ENCODE data around the gene KCND2. TPM values are rescaled to one million over a fixed set of nuclear protein-coding genes. Genes with fewer than 3 reads are reported as not detected.

KCND2 gene
- not detected for polyA plus RNA-seq (2012; ENCODE audit: insufficient read length, low read depth)

DNA sequence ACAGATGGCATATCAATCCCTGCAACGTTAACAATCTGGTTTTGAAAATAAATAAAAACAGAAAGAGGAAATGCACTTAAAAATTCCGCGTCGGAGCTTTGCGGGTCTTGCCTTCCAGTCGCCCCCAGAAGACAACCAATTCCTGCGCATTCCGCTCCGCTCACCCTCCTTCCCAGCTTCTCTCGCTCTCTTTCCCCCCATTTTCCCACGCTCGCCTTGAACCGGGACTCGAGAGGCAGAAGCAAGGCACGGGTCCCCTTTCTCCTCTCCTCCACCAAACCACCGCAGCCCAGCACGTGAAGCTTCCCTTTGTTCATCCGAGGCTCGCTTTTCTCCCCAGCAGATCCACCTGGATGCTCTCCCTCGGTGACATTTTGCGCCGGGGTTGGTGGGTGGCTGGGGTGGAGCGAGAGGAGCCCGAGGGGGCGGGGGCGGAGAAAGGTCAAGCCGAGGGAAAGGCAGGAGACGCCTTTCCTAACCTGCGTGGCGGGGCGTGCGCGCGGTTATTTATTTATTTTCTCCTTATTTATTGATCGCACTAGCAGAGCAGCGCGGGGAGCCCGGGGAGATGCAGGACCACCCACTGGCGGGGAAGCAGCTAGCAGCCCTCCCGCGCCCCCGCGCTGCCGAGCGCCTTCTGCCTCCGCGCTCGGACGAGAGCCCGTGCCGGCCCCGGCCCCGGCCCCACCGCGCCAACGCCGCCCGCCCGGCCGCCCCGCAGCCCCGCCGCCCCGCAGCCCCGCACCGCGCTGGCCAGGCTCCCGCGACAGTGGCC is at the start of gene KCND2:
Gene KCND2, plus strand, starts transcription at position 475 of the 775 bp plus-strand sequence.
- no peak for TF ChIP-seq FOXP2 (optimal IDR thresholded peaks at IDR 0.05; ENCODE audit: borderline replicate concordance, extremely low read depth, extremely low read length, insufficient read depth)
- TF ChIP-seq SIN3A (IDR thresholded peaks at IDR 0.05; ENCODE audit: borderline replicate concordance, insufficient read depth, low read length) = no peak
- no peak for TF ChIP-seq POLR2AphosphoS5 (IDR thresholded peaks at IDR 0.05; ENCODE audit: low read depth, low read length)
- TF ChIP-seq, protein P1, sequence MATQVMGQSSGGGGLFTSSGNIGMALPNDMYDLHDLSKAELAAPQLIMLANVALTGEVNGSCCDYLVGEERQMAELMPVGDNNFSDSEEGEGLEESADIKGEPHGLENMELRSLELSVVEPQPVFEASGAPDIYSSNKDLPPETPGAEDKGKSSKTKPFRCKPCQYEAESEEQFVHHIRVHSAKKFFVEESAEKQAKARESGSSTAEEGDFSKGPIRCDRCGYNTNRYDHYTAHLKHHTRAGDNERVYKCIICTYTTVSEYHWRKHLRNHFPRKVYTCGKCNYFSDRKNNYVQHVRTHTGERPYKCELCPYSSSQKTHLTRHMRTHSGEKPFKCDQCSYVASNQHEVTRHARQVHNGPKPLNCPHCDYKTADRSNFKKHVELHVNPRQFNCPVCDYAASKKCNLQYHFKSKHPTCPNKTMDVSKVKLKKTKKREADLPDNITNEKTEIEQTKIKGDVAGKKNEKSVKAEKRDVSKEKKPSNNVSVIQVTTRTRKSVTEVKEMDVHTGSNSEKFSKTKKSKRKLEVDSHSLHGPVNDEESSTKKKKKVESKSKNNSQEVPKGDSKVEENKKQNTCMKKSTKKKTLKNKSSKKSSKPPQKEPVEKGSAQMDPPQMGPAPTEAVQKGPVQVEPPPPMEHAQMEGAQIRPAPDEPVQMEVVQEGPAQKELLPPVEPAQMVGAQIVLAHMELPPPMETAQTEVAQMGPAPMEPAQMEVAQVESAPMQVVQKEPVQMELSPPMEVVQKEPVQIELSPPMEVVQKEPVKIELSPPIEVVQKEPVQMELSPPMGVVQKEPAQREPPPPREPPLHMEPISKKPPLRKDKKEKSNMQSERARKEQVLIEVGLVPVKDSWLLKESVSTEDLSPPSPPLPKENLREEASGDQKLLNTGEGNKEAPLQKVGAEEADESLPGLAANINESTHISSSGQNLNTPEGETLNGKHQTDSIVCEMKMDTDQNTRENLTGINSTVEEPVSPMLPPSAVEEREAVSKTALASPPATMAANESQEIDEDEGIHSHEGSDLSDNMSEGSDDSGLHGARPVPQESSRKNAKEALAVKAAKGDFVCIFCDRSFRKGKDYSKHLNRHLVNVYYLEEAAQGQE (IDR thresholded peaks at IDR 0.05; ENCODE audit: insufficient read depth in 1 of 2, low read depth in 2 of 2, low read length in 2 of 2) = no peak
- no peak for TF ChIP-seq TAF1 (IDR thresholded peaks at IDR 0.05; ENCODE audit: borderline replicate concordance, insufficient read depth, low read length)

DNA sequence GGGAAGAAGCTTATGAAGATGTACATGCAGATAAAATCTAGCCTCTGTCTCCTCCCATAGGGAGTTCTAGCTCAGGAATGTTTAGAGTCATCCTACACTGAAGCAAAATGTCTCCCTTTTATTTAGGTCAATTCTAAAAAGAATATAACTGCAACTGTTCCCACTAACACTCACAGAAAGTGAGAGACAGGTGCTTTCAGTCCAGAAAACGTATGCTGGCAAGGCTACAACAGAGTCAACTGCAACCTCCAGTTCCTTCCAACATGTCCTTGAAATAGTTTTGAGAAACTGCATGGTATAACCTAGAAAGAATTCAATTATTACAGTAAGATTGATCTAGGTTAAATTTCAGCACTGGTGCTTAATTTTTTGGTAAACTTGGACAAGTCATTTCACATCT is 46.8 kb upstream of the KCND2 start:
- no peak for TF ChIP-seq FOXP2 (optimal IDR thresholded peaks at IDR 0.05; ENCODE audit: borderline replicate concordance, extremely low read depth, extremely low read length, insufficient read depth)
- no peak for TF ChIP-seq SIN3A (IDR thresholded peaks at IDR 0.05; ENCODE audit: borderline replicate concordance, insufficient read depth, low read length)

DNA sequence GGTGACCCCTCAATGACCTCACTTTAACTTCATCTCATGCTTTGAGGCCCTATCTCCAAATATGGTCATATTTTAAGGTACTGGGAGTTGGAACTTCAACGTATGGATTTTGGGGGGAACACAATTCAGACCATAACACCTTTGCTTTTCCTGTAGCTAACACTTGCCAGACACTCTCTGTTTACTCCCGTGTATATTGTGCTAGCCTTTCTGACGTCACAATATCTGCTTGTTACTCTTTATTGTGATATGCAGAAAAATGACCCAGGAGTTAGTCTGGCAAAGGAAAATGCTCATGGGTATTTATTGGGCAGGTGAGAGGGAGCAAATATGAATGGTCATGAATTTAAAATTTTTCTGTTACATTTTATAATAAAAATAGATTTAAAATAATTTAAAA is 45.7 kb upstream of the KCND2 start:
- TF ChIP-seq POLR2AphosphoS5 (IDR thresholded peaks at IDR 0.05; ENCODE audit: low read depth, low read length) (no peak), TAF1 (IDR thresholded peaks at IDR 0.05; ENCODE audit: borderline replicate concordance, insufficient read depth, low read length) (no peak)

DNA sequence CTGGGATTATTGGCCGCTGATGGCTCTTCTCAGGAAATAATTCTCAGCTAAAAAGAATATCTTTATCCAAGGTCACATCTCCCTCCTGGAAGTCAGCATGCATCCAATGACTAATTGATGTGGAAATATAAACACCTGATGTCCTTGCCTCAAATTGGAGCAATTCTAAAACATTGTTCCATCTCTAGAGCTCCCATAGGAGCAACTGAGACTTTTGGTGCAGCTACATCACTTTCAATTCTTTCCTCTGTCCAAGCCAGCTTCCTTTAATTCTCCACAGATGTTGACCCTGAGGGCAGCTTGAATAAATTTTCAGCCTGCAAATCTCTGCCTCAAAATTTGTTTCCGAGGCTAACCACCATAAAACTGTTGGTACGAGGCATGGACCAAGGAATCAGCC is 43.9 kb upstream of the KCND2 start:
- TF ChIP-seq TAF1 (IDR thresholded peaks at IDR 0.05; ENCODE audit: borderline replicate concordance, insufficient read depth, low read length) (no peak), SIN3A (IDR thresholded peaks at IDR 0.05; ENCODE audit: borderline replicate concordance, insufficient read depth, low read length) (no peak), POLR2AphosphoS5 (IDR thresholded peaks at IDR 0.05; ENCODE audit: low read depth, low read length) (no peak), FOXP2 (optimal IDR thresholded peaks at IDR 0.05; ENCODE audit: borderline replicate concordance, extremely low read depth, extremely low read length, insufficient read depth) (no peak)
- TF ChIP-seq, protein P1 (IDR thresholded peaks at IDR 0.05; ENCODE audit: insufficient read depth in 1 of 2, low read depth in 2 of 2, low read length in 2 of 2) = no peak

DNA sequence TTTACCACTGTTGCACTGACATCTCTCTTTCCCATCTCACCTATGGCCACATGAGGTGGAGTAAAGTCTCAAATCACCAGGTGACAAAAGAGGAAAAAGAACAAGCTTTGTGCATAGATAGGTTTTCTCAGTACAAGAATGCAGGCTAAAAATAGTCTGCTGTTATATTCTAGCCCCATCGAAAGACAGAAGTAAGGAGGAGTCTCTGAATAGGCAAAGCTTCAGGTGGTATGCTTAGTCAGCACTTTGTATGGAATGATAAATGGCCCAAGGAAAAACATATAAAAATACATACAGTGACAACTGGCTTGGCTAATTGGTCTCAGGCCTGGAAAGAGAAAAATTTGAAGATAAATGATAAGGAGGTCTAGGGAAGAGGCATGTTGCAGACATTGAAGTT is 39.6 kb upstream of the KCND2 start:
- no peak for TF ChIP-seq POLR2AphosphoS5 (IDR thresholded peaks at IDR 0.05; ENCODE audit: low read depth, low read length)

DNA sequence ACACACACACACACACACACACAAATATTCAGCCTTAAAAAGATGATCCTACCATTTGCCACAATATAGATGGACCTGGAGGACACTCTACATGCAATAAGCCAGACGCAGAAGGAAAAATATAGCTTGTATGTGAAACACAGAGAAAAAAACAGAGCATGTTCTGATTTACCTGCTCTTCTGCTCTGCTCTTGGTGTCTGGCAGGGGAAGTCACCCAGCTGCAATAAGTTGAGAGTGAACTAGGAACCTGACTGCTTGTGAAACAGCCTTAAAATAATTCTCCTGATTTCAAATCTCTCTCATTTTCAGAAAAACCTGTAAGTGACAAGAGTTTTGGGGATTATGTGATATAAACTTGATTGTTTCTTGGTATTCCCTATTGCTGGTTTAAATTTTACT is 31.0 kb upstream of the KCND2 start:
- TF ChIP-seq, protein P1 (IDR thresholded peaks at IDR 0.05; ENCODE audit: insufficient read depth in 1 of 2, low read depth in 2 of 2, low read length in 2 of 2) = no peak

DNA sequence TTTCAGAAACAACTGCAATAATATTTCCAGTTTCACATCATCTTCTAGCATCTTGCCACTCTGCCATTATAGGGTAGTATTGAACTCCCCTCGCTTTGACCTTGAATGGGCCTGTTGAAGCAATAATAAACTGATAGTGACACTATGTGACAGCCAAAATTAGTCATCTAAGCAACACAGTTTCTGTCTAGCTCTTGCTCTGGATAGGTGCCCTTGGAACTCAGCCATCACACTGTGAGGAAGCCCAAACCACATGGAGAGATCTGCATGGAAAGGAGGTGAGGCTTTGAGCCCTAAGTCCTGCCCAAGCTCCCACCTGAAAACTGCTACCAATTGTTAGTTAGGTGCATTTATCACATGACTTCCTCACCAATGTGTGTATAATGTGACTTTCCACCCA is 18.1 kb upstream of the KCND2 start:
- TF ChIP-seq, protein P1 (IDR thresholded peaks at IDR 0.05; ENCODE audit: insufficient read depth in 1 of 2, low read depth in 2 of 2, low read length in 2 of 2) = no peak
- no peak for TF ChIP-seq TAF1 (IDR thresholded peaks at IDR 0.05; ENCODE audit: borderline replicate concordance, insufficient read depth, low read length)
- no peak for TF ChIP-seq POLR2AphosphoS5 (IDR thresholded peaks at IDR 0.05; ENCODE audit: low read depth, low read length)
- no peak for TF ChIP-seq FOXP2 (optimal IDR thresholded peaks at IDR 0.05; ENCODE audit: borderline replicate concordance, extremely low read depth, extremely low read length, insufficient read depth)
- no peak for TF ChIP-seq SIN3A (IDR thresholded peaks at IDR 0.05; ENCODE audit: borderline replicate concordance, insufficient read depth, low read length)

Measured in PFSK-1 (cell line).